NB4 (cell line): Measurements from ENCODE around the gene ARHGEF4.
"Not testable (repeated sequence)": the region's sequence is repeated elsewhere in the genome, so short reads cannot be mapped to it uniquely, and the experiment has no call there.

Experiments used
- DNase-seq: peaks from one replicate; pipeline ENCODE4 v3.0.0; 2010; ENCODE audit warnings: low read depth
- H3K4me3 ChIP-seq: one replicate; pipeline ENCODE4 v1.5.1; 2011; ENCODE audit warnings: mild to moderate bottlenecking, low read depth, low read length, moderate library complexity
- MYC ChIP-seq: IDR thresholded peaks from 2 replicates; pipeline ENCODE4 v1.6.1; 2011; ENCODE audit warnings: low read depth, low read length
- POLR2A ChIP-seq: IDR thresholded peaks from 2 replicates; pipeline ENCODE4 v1.6.1; 2011; ENCODE audit warnings: mild to moderate bottlenecking; ENCODE audit not compliant: insufficient read length; ENCODE audit errors: extremely low read depth
- TF ChIP-seq, protein P1 (sequence below): IDR thresholded peaks from 2 replicates; pipeline ENCODE4 v1.6.1; 2011; ENCODE audit warnings: low read depth, low read length
- TF ChIP-seq, protein P2 (sequence below): IDR thresholded peaks from one replicate; pipeline ENCODE4 v1.5.1; 2012; ENCODE audit warnings: low read depth, low read length

The ARHGEF4 gene

DNA sequence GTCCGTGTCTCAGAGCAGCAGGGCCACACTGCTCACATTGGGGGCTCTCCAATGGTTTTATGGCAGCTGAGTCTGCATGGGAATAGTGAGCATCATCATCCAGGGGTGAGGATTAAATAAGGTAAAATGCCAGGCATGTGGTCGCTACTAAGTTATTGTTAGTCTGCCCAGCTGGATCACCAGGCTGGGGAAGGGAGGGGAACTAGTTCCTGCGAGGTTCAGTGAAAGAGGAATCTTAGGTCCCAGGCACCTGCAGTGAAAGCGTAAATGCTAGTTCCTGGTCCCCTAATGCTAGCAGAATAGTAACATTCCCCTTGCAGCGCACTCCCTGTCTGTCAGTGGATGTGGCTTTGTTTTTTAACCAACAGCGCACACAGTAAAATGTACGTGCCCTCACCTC lies 60.1 kb downstream of the ARHGEF4 start:
- TF ChIP-seq, protein P1, sequence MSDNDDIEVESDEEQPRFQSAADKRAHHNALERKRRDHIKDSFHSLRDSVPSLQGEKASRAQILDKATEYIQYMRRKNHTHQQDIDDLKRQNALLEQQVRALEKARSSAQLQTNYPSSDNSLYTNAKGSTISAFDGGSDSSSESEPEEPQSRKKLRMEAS: no peak
- TF ChIP-seq, protein P2, sequence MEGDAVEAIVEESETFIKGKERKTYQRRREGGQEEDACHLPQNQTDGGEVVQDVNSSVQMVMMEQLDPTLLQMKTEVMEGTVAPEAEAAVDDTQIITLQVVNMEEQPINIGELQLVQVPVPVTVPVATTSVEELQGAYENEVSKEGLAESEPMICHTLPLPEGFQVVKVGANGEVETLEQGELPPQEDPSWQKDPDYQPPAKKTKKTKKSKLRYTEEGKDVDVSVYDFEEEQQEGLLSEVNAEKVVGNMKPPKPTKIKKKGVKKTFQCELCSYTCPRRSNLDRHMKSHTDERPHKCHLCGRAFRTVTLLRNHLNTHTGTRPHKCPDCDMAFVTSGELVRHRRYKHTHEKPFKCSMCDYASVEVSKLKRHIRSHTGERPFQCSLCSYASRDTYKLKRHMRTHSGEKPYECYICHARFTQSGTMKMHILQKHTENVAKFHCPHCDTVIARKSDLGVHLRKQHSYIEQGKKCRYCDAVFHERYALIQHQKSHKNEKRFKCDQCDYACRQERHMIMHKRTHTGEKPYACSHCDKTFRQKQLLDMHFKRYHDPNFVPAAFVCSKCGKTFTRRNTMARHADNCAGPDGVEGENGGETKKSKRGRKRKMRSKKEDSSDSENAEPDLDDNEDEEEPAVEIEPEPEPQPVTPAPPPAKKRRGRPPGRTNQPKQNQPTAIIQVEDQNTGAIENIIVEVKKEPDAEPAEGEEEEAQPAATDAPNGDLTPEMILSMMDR: no peak
- TF ChIP-seq POLR2A: no peak
- no peak for TF ChIP-seq MYC
- no peak for DNase-seq

DNA sequence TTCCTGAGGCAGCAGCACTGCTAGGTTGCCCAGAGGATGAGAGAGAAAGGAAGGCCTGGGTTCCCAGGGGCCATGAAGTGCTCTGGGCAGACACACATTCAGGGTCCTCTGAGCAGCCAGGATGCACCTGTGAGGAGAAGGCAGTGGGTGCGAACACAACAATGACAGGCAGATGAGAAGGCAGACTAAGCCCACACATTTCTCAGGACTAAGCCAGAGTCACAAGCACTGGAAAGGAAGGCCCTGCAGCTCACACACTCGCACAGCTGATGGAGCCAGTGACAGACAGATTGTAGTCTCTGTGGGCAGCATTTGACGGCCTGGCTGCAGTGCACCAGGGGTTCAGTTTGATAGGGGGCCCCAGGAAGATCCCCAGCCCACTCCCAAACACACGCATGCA lies 61.8 kb downstream of the ARHGEF4 start:
- no peak for TF ChIP-seq MYC
- no peak overlapping the region for H3K4me3 ChIP-seq
- DNase-seq: no peak

More for the DNA sequence above, 60.1 kb downstream of the ARHGEF4 start:
- no peak overlapping the region for H3K4me3 ChIP-seq

DNA sequence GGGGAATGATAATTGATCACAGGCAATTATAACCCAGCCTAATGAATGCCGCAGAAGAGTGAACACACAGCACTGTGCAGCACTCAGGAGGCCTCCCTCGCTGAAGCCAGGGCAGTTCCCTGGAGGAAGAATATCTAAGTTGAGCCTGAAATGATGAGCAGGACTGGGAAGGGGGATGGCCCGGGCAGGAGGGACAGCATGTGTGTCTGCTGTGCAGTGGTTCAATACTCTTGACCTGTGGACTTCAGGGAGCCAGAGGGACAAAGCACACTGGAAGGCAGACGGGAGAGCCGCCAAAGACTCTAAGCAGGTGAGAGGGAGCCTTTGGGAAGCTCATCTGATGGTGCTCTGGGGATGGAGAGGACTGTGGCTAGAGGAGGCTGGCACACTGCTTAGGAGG lies 62.6 kb downstream of the ARHGEF4 start:
- no peak for DNase-seq
- TF ChIP-seq, protein P1: no peak
- TF ChIP-seq, protein P2: no peak
- no peak for TF ChIP-seq POLR2A
- no peak overlapping the region for H3K4me3 ChIP-seq

DNA sequence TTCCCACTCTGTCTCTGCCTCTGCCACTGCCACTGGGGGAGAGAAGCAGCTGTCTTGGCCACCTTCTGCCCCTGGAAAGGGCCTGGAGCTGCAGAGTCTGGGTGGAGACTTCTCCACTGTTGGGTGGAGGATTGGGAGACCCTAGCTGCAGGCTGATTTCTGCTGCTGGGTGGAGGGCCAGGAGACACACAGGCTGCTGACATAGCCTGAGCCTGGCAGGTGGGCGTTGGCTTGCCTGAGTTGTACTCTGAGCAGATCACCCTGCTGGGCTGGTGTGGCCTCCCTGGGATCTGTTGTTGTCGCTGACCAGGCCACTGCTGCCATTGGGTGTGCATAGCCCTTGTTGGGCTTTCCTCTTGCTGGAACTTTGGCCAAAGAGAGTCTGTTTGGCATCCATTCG lies 64.3 kb downstream of the ARHGEF4 start:
- no peak overlapping the region for H3K4me3 ChIP-seq
- DNase-seq: no peak
- TF ChIP-seq, protein P1: no peak
- TF ChIP-seq POLR2A: no peak
- TF ChIP-seq, protein P2: no peak
- no peak for TF ChIP-seq MYC

DNA sequence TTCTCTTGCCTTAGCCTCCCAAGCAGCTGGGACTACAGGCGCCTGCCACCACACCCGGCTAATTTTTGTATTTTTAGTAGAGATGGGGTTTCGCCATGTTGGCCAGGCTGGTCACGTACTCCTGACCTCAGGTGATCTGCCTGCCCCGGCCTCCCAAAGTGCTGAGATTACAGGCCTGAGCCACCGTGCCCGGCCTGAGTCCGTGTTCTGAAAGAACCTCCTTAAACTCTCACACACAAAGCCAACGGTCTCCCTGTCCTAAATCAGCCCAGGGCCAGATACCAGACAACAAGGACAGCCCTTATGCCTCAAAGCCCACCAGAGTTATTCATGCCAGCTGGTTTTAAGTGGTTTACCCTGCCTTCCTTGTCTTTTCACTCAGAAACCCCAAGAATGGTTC lies 64.9 kb downstream of the ARHGEF4 start:
- not testable (repeated sequence) for DNase-seq

DNA sequence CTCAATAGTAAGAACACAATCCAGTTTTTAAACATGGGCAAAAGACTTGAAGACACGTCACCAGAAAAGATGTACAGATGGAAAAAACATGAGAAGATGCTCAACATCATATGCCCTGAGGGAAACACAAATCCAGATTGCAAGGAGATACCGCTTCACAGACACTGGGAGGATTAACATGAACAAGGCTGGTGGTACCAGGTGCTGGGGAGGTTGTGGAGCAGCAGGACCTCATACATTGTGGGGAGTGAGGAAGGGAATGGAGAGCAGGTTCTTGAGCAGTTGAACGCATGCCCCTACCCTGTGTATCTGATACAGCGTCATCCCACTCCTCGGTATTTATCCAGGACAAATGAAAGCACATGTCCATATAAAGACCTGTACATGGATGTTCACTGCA lies 72.1 kb downstream of the ARHGEF4 start:
- DNase-seq: no peak
- H3K4me3 ChIP-seq: no peak overlapping the region
- TF ChIP-seq MYC (no peak), POLR2A (no peak)
- TF ChIP-seq, protein P1: no peak
- TF ChIP-seq, protein P2: no peak

More for the DNA sequence above, 64.9 kb downstream of the ARHGEF4 start:
- not testable (repeated sequence) for H3K4me3 ChIP-seq

DNA sequence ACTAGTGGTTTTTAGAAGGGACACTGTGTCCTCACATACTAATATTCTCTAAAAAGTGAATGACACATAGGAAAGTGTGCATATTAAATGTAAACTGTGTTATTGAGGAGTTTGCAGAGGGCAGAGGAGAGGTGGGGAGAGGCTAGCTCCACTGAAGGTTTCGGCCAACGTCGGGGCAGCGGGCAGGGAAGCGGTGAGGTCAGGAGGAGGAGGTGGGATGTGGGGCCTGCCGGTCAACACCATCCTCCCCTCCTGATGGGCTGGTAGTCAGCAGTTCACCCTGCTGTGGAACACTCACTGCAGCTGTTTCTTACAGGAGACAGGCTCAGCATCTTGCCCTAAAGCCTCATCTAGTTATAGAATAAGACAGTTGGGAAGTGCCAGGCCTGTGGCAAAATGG lies 74.2 kb downstream of the ARHGEF4 start:
- TF ChIP-seq POLR2A: no peak
- TF ChIP-seq, protein P2: no peak
- TF ChIP-seq, protein P1: no peak
- no peak for TF ChIP-seq MYC
- no peak overlapping the region for H3K4me3 ChIP-seq
- no peak for DNase-seq
